ENCODE measurements around the gene SLC6A16.

The SLC6A16 gene

GRCh38 chr19:49338691-49339300, 13.8 kb upstream of the SLC6A16 start:
- no peak overlapping the region for H3K27ac ChIP-seq (ENCODE audit: low read depth, low read length)
- H3K4me1 ChIP-seq (ENCODE audit: control insufficient read depth in 5 of 5, insufficient read depth in 5 of 5, low read length in 5 of 5), result peaks cover 0 to 39% (median 29%) of the 10 kb centered on the region in 5 donors
- no peaks in the 10 kb centered on the region for H3K27me3 ChIP-seq (ENCODE audit: control insufficient read depth in 5 of 5, insufficient read depth in 4 of 5, low read length in 5 of 5)
- peak overlapping the region in 1 of 5 donors; percentile 56 for H3K9ac ChIP-seq (ENCODE audit: low read length in 5 of 5)
- H3K4me3 ChIP-seq (ENCODE audit: low read depth in 1 of 5, low read length in 5 of 5), result peak overlapping the region; percentile 59 to 74 (median 62)
- H3K9me3 ChIP-seq (ENCODE audit: control insufficient read depth in 5 of 5, low read length in 5 of 5), result no peaks in the 10 kb centered on the region
- peaks cover 0 to 33% (median 20%) of the 10 kb centered on the region in 5 donors for H3K36me3 ChIP-seq (ENCODE audit: control insufficient read depth in 5 of 5, insufficient read depth in 5 of 5, low read length in 5 of 5)

- peaks cover 0 to 26% (median 19%) of the 10 kb centered on the region in 5 donors for H3K36me3 ChIP-seq (ENCODE audit: control insufficient read depth in 5 of 5, insufficient read depth in 5 of 5, low read length in 5 of 5)
- peaks cover 0 to 45% (median 34%) of the 10 kb centered on the region in 5 donors for H3K4me1 ChIP-seq (ENCODE audit: control insufficient read depth in 5 of 5, insufficient read depth in 5 of 5, low read length in 5 of 5)
- H3K4me3 ChIP-seq (ENCODE audit: low read depth in 1 of 5, low read length in 5 of 5), result peak overlapping the region in 4 of 5 donors; percentile 2 to 62 (median 52)
- H3K27me3 ChIP-seq (ENCODE audit: control insufficient read depth in 5 of 5, insufficient read depth in 4 of 5, low read length in 5 of 5), result no peaks in the 10 kb centered on the region
- H3K9ac ChIP-seq (ENCODE audit: low read length in 5 of 5), result no peak overlapping the region
- no peaks in the 10 kb centered on the region for H3K9me3 ChIP-seq (ENCODE audit: control insufficient read depth in 5 of 5, low read length in 5 of 5)
- H3K27ac ChIP-seq (ENCODE audit: low read depth, low read length), result no peak overlapping the region
Measured at GRCh38 chr19:49338023-49338677, 13.2 kb upstream of the SLC6A16 start.

- Histone ChIP-seq H3K36me3 (ENCODE audit: control insufficient read depth in 5 of 5, insufficient read depth in 5 of 5, low read length in 5 of 5) (peaks cover 0 to 19% (median 11%) of the 10 kb centered on the region in 5 donors), H3K4me3 (ENCODE audit: low read depth in 1 of 5, low read length in 5 of 5) (no peak overlapping the region), H3K27me3 (ENCODE audit: control insufficient read depth in 5 of 5, insufficient read depth in 4 of 5, low read length in 5 of 5) (no peaks in the 10 kb centered on the region), H3K9ac (ENCODE audit: low read length in 5 of 5) (no peak overlapping the region), H3K9me3 (ENCODE audit: control insufficient read depth in 5 of 5, low read length in 5 of 5) (no peaks in the 10 kb centered on the region), H3K4me1 (ENCODE audit: control insufficient read depth in 5 of 5, insufficient read depth in 5 of 5, low read length in 5 of 5) (peaks cover 0 to 45% (median 34%) of the 10 kb centered on the region in 5 donors), H3K27ac (ENCODE audit: low read depth, low read length) (no peak overlapping the region)
Measured at GRCh38 chr19:49337267-49338022, 12.5 kb upstream of the SLC6A16 start.

- no peak overlapping the region for H3K27ac ChIP-seq (ENCODE audit: low read depth, low read length)
- H3K9me3 ChIP-seq (ENCODE audit: control insufficient read depth in 5 of 5, low read length in 5 of 5), result no peaks in the 10 kb centered on the region
- peaks cover 0 to 13% (median 7%) of the 10 kb centered on the region in 5 donors for H3K36me3 ChIP-seq (ENCODE audit: control insufficient read depth in 5 of 5, insufficient read depth in 5 of 5, low read length in 5 of 5)
- H3K9ac ChIP-seq (ENCODE audit: low read length in 5 of 5), result no peak overlapping the region
- no peak overlapping the region for H3K4me3 ChIP-seq (ENCODE audit: low read depth in 1 of 5, low read length in 5 of 5)
- peaks cover 0 to 45% (median 34%) of the 10 kb centered on the region in 5 donors for H3K4me1 ChIP-seq (ENCODE audit: control insufficient read depth in 5 of 5, insufficient read depth in 5 of 5, low read length in 5 of 5)
- no peaks in the 10 kb centered on the region for H3K27me3 ChIP-seq (ENCODE audit: control insufficient read depth in 5 of 5, insufficient read depth in 4 of 5, low read length in 5 of 5)
Measured at GRCh38 chr19:49336482-49337266, 11.7 kb upstream of the SLC6A16 start.

- no peaks in the 10 kb centered on the region for H3K9me3 ChIP-seq (ENCODE audit: control insufficient read depth in 5 of 5, low read length in 5 of 5)
- peaks cover 0 to 42% (median 32%) of the 10 kb centered on the region in 5 donors for H3K4me1 ChIP-seq (ENCODE audit: control insufficient read depth in 5 of 5, insufficient read depth in 5 of 5, low read length in 5 of 5)
- H3K4me3 ChIP-seq (ENCODE audit: low read depth in 1 of 5, low read length in 5 of 5), result peak overlapping the region in 4 of 5 donors; percentile 12 to 62 (median 45)
- no peak overlapping the region for H3K27ac ChIP-seq (ENCODE audit: low read depth, low read length)
- H3K27me3 ChIP-seq (ENCODE audit: control insufficient read depth in 5 of 5, insufficient read depth in 4 of 5, low read length in 5 of 5), result no peaks in the 10 kb centered on the region
- peak overlapping the region in 2 of 5 donors; percentile 15 to 21 for H3K9ac ChIP-seq (ENCODE audit: low read length in 5 of 5)
- H3K36me3 ChIP-seq (ENCODE audit: control insufficient read depth in 5 of 5, insufficient read depth in 5 of 5, low read length in 5 of 5), result peaks cover 0 to 5% (median 0%) of the 10 kb centered on the region in 5 donors
Measured at GRCh38 chr19:49335784-49336481, 10.9 kb upstream of the SLC6A16 start.

- Histone ChIP-seq H3K4me3 (ENCODE audit: low read depth in 1 of 5, low read length in 5 of 5) (peak within 1 kb of the TSS; percentile 12 to 62 (median 44)), H3K27me3 (ENCODE audit: control insufficient read depth in 5 of 5, insufficient read depth in 4 of 5, low read length in 5 of 5) (no peaks in the 10 kb centered on the region), H3K9ac (ENCODE audit: low read length in 5 of 5) (peak within 1 kb of the TSS in 2 of 5 donors; percentile 15 to 21), H3K9me3 (ENCODE audit: control insufficient read depth in 5 of 5, low read length in 5 of 5) (no peaks in the 10 kb centered on the region), H3K36me3 (ENCODE audit: control insufficient read depth in 5 of 5, insufficient read depth in 5 of 5, low read length in 5 of 5) (peaks cover 0 to 8% (median 0%) of the 10 kb centered on the region in 5 donors), H3K27ac (ENCODE audit: low read depth, low read length) (no peak within 1 kb of the TSS), H3K4me1 (ENCODE audit: control insufficient read depth in 5 of 5, insufficient read depth in 5 of 5, low read length in 5 of 5) (peaks cover 0 to 35% (median 27%) of the 10 kb centered on the region in 5 donors)
Measured at GRCh38 chr19:49335071-49335783, 10.2 kb upstream of the SLC6A16 start, which contains the start of gene CD37. Gene CD37 (plus strand): TSS chr19:49335406. CDS start chr19:49335541, 135 bp downstream.

GRCh38 chr19:49333811-49334288, 8.9 kb upstream of the SLC6A16 start:
- H3K9me3 ChIP-seq (ENCODE audit: control insufficient read depth in 5 of 5, low read length in 5 of 5), result no peaks in the 10 kb centered on the region
- H3K4me1 ChIP-seq (ENCODE audit: control insufficient read depth in 5 of 5, insufficient read depth in 5 of 5, low read length in 5 of 5), result peaks cover 0 to 22% (median 13%) of the 10 kb centered on the region in 5 donors
- H3K36me3 ChIP-seq (ENCODE audit: control insufficient read depth in 5 of 5, insufficient read depth in 5 of 5, low read length in 5 of 5), result peaks cover 0 to 8% (median 0%) of the 10 kb centered on the region in 5 donors
- H3K27ac ChIP-seq (ENCODE audit: low read depth, low read length), result no peak overlapping the region
- no peaks in the 10 kb centered on the region for H3K27me3 ChIP-seq (ENCODE audit: control insufficient read depth in 5 of 5, insufficient read depth in 4 of 5, low read length in 5 of 5)
- no peak overlapping the region for H3K9ac ChIP-seq (ENCODE audit: low read length in 5 of 5)
- no peak overlapping the region for H3K4me3 ChIP-seq (ENCODE audit: low read depth in 1 of 5, low read length in 5 of 5)

- H3K9ac ChIP-seq (ENCODE audit: low read length in 5 of 5), result peak overlapping the region in 1 of 5 donors; percentile 37
- no peaks in the 10 kb centered on the region for H3K27me3 ChIP-seq (ENCODE audit: control insufficient read depth in 5 of 5, insufficient read depth in 4 of 5, low read length in 5 of 5)
- peaks cover 0 to 5% (median 0%) of the 10 kb centered on the region in 5 donors for H3K36me3 ChIP-seq (ENCODE audit: control insufficient read depth in 5 of 5, insufficient read depth in 5 of 5, low read length in 5 of 5)
- H3K27ac ChIP-seq (ENCODE audit: low read depth, low read length), result no peak overlapping the region
- no peak overlapping the region for H3K4me3 ChIP-seq (ENCODE audit: low read depth in 1 of 5, low read length in 5 of 5)
- peaks cover 0 to 18% (median 9%) of the 10 kb centered on the region in 5 donors for H3K4me1 ChIP-seq (ENCODE audit: control insufficient read depth in 5 of 5, insufficient read depth in 5 of 5, low read length in 5 of 5)
- no peaks in the 10 kb centered on the region for H3K9me3 ChIP-seq (ENCODE audit: control insufficient read depth in 5 of 5, low read length in 5 of 5)
Measured at GRCh38 chr19:49333418-49333805, 8.4 kb upstream of the SLC6A16 start.

All from subcutaneous abdominal adipose tissue (tissue), 5 donors.